ENCODE results near the gene GOLGA2. TPM values are rescaled to one million over a fixed set of nuclear protein-coding genes. Genes with fewer than 3 reads are reported as not detected.
A peak's percentile ranks its signal among the peaks of the same experiment; 100 is the strongest.

GOLGA2 gene
- total and polyA plus RNA-seq, 2 of the 13 experiments (the other 11 are each of a cell fraction or from before 2014, with no cell fraction given) = 45.3 to 45.8 TPM

- TF ChIP-seq ZBTB38 (CRISPR knock-in tag; IDR thresholded peaks at IDR 0.05) (no peak; the same call in 1 of the 2 replicates), CREB1 (IDR thresholded peaks at IDR 0.05) (peak; percentile 99), CREB1 (CRISPR knock-in tag; IDR thresholded peaks at IDR 0.05) (peak; percentile 87), KDM5A (IDR thresholded peaks at IDR 0.05; ENCODE audit: borderline replicate concordance, low read length) (peak; percentile 64; the same call in 1 of the 2 replicates), TEAD3 (CRISPR knock-in tag; optimal IDR thresholded peaks at IDR 0.05; ENCODE audit: borderline replicate concordance) (peak; percentile 54), ZNF280D (CRISPR knock-in tag; IDR thresholded peaks at IDR 0.05) (0 out of 2 replicates have a peak, but pooled peaks have one; percentile 4), HNF4A (CRISPR knock-in tag; IDR thresholded peaks at IDR 0.05) (peak; percentile 30; the same call in 1 of the 2 replicates), ZFY (CRISPR knock-in tag; IDR thresholded peaks at IDR 0.05) (peak; percentile 17; the same call in 1 of the 2 replicates), MAFG (CRISPR knock-in tag; IDR thresholded peaks at IDR 0.05) (0 out of 2 replicates have a peak, but pooled peaks have one; percentile 22), MYC (CRISPR knock-in tag; IDR thresholded peaks at IDR 0.05; ENCODE audit: borderline replicate concordance) (peak; percentile 8; the same call in 1 of the 2 replicates), ZNF263 (CRISPR knock-in tag; IDR thresholded peaks at IDR 0.05) (peak; percentile 61), ATF5 (CRISPR knock-in tag; IDR thresholded peaks at IDR 0.05; ENCODE audit: low read depth) (no peak), TEF (CRISPR knock-in tag; IDR thresholded peaks at IDR 0.05) (0 out of 2 replicates have a peak, but pooled peaks have one; percentile 17), ARNT2 (CRISPR knock-in tag; IDR thresholded peaks at IDR 0.05; ENCODE audit: low read depth) (peak; percentile 7; the same call in 1 of the 2 replicates), RBFOX2 (IDR thresholded peaks at IDR 0.05; ENCODE audit: low read depth, low read length) (peak; percentile 79), HBP1 (CRISPR knock-in tag; IDR thresholded peaks at IDR 0.05; ENCODE audit: low read depth) (peak; percentile 34; the same call in 1 of the 2 replicates), ZNF703 (CRISPR knock-in tag; IDR thresholded peaks at IDR 0.05; ENCODE audit: borderline replicate concordance) (no peak), CSRNP1 (CRISPR knock-in tag; IDR thresholded peaks at IDR 0.05) (peak; percentile 46; the same call in 1 of the 2 replicates), KMT2A (CRISPR knock-in tag; IDR thresholded peaks at IDR 0.05) (no peak), ZGPAT (CRISPR knock-in tag; IDR thresholded peaks at IDR 0.05) (peak; percentile 12; the same call in 1 of the 2 replicates)
Measured at GRCh38 chr9:128275198-128276007, at the start of gene GOLGA2 (continued).

Data from HepG2 (cell line).